Stimulated activated CD8-positive, alpha-beta memory T cell treated with anti-CD3 and anti-CD28 coated beads, Interleukin-15, amount 100 ng/mL, for 4 hours (primary cell): ENCODE data around the gene HEXD.
"Not testable (repeated sequence)": the region's sequence is repeated elsewhere in the genome, so short reads cannot be mapped to it uniquely, and the experiment has no call there.

ENCODE experiments used
- DNase-seq, 2 donors: peaks; one replicate each; pipeline ENCODE4 v3.0.0-alpha.2; 2020; ENCODE audit warnings: low read depth in 2 of 2

HEXD gene

DNA sequence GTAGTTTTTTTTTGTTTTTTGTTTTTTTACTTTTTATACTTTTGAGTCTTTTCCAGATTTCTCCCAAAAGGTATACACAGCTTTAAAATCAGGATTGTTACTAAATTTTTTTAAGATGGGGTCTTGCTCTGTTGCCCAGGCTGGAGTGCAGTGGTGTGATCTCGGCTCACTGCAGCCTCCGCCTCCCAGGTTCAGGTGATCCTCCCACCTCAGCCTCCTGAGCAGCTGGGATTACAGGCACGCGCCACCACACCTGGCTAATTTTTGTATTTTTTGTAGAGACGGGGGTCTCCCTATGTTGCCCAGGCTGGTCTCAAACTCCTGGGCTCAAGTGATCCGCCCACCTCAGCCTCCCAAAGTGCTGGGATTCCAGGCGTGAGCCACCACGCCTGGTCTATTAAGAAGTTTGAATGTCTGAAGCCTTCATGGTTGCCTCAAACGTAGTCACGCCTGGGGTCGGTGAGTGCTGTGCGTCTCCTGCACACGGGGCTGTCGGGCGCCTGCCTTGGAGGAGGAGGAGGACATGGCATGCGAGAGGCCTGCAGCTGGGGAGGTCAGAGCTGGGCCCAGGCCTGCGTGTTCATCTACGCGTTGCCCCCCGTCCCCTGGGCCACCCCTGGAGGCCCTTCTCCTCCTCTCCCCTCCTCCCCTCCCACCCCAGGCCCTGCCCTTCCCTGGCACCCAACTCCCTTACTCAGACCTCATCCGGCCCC is 35.8 kb upstream of the HEXD start:
- DNase-seq = not testable (repeated sequence)

- no peak for DNase-seq
These were observed 35.3 kb upstream of the HEXD start for GRCh38 chr17:82382933-82383255.

GRCh38 chr17:82383411-82383810 is 34.7 kb upstream of the HEXD start:
- DNase-seq = no peak

GRCh38 chr17:82384051-82384729 is 34.0 kb upstream of the HEXD start:
- DNase-seq = no peak

GRCh38 chr17:82384730-82385481 is 33.2 kb upstream of the HEXD start:
- DNase-seq = no peak

DNA sequence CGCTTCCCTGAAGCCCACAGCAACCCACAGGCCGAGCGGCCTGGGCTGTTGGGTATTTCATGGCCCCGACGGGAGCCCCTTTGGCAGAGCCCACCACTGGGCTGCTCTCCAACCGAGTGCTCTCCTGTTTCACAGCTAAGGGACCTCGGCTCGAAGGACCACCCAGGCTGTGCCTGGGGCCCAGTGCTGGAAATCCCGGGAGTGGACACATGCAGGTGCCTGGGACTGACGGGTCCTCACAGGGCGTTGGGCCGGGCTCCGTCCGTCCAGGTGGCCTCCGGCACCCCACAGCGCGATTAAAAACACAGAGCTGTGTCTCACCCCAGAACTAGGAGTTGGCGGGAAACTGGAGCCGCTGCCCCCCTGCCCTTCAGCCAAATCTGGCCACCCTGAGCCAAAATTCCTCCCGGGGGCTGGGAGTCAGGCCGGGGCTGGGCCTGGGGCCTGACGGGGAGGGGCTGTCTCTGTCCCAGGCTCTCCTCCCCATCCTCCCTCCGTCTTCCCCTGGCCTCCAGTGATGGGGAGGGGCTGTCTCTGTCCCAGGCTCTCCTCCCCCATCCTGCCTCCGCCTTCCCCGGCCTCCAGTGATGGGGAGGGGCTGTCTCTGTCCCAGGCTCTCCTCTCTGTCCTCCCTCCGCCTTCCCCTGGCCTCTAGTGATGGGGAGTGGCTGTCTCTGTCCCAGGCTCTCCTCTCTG is 32.4 kb upstream of the HEXD start:
- no peak for DNase-seq

GRCh38 chr17:82386255-82386831 is 31.8 kb upstream of the HEXD start:
- no peak for DNase-seq

DNA sequence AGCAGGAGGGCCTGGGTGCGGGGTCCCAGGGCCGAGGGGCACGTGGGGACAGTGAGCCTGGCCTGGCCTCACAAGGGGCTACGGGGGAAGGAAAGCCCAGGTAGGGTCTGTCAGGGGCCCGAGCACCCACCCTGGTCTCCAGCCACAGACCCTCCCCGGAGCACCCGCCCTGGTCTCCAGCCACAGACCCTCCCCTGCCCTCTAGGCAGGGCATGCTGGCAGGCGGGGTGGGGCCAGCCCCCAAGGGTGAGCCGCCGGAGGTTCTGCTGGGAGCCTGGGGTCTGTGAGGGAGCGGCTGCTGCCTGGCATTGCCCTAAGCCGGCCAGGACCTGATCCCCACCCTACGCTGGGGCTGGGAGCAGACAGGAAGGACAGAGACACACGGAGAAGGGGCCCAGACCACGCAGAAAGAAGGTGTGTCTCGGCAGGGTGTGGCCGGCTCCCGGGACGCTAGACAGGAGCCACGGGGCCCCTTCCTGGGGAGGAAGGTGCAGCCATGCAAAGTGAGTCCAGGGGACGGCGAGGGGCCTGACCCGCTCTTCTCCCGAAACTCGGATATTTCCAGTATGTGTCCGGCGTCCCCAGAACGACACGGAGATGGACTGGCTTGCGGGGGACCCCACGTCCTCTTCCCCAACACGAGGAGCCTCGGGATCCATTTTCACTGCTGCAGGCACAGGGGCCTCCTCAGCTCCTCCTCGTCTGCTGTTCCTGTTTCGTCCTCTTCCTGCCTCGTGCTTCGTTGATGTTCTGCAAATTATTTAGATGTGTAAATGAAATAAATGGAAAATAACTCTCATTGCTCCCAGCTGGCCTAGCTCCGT is 31.1 kb upstream of the HEXD start:
- DNase-seq = no peak

GRCh38 chr17:82387705-82388106 is 30.4 kb upstream of the HEXD start:
- DNase-seq = no peak

DNA sequence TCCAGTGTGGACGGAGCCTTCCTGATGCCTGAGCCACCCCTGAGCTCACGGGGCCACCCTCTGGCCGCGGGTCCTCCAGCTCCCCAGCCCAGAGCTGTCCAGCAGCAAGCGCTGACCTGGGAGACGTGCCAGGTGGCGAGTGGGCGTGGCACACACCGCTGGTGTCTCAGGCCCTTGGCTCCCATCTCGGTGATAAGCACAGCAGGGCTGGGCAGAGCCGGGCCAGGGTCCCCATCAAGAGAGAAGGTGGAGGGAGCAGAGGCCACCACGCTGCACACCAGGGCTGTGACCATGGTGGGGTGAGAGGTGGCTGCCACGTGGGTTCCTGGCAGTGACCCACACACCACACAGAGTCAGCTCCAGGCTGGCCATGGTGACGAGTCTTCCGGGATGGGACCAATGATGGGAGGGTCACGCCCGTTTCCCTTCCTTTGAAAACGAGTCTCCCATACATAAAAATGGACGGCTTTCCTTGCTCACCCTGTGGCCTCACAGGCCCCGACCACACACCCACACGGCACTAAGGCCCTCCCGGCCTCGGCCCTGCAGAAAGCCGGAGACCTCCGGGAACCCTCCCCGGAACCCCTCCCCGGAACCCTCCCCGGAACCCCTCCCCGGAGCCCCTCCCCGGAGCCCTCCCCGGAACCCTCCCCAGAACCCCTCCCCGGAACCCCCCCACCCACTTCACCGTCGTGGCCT is 29.8 kb upstream of the HEXD start:
- no peak for DNase-seq

DNA sequence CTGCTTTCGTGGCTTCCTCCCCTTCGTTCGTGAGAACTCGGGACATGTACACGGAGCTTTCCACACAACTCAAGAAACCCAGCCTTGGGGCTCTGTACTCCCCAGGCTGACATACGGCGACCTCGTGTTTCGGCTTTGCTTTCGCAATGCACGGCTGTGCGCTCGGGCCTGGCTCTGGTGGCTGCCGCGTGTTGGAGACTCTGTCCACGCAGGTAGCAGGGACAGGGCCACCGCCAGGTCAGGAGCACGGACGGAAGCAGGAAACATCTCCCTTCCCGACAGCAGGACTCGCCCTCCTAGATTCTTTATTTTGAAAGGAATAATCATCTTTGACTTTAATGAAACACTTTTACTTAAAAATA is 29.2 kb upstream of the HEXD start:
- DNase-seq = no peak

- DNase-seq = no peak
These were observed 28.8 kb upstream of the HEXD start for GRCh38 chr17:82389379-82389778.

DNA sequence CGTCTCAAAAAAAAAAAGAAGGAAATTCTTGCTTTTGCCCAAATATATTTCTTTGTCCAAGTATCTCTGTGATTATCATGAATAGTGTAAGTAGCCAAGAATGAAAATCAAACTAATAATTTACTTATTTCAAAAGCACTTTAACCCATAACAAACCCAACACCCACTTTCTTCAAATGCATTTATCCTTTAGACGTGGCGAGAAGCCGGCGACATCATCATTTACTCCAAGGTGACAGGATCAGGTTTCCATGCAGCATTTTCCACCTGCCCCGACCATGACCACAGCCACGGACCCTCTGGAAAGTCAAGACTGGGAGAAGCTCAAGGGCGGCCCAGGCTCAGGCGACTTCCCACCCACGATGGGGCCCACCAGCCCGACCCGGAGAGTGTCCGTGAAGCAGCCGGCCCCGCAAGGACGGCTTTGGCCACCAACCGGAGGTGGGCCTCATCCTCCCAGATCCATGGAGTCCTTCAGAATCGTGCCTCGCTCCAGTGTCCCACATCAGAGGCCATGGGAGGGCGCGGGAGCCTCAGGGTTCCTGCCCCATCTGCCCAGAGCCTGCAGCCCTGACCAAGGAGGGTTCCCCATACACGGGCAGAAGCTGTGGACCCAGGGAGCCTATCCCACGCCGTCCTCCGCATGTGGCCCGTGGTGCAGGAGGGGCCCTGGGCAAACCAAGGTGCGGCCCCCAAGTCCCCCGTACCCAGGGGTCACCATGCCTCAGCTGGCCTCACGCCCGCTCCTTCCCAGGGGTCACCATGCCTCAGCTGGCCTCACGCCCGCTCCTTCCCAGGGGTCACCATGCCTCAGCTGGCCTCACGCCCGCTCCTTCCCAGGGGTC is 27.9 kb upstream of the HEXD start:
- no peak for DNase-seq

- DNase-seq = no peak
These were observed 27.2 kb upstream of the HEXD start for GRCh38 chr17:82390860-82391435.

DNA sequence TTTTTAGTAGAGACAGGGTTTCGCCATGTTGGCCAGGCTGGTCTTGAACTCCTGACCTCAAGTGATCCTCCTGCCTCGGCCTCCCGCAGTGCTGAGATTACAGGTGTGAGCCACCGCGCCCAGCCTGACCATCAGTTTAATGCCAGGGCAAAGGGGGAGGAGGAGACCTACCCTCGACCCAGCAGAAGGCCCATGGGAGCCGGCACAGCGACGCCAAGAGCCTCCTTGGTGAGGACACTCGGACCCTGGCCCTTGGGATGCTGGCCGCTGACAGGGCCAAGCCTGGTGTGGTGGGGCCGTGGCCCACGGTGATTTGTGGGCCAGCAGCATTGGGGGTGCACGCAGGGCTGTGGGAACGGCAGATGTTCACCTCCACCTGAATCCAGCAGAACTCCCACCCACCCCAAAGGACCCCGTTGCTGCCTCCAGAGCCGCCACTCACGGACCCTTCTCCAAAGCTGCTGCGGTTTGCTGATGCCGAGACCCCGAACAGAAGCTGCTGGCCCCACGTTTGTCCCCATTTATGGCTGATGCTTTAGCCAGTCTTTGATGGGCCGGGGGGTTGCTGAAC is 26.6 kb upstream of the HEXD start:
- DNase-seq = no peak

DNA sequence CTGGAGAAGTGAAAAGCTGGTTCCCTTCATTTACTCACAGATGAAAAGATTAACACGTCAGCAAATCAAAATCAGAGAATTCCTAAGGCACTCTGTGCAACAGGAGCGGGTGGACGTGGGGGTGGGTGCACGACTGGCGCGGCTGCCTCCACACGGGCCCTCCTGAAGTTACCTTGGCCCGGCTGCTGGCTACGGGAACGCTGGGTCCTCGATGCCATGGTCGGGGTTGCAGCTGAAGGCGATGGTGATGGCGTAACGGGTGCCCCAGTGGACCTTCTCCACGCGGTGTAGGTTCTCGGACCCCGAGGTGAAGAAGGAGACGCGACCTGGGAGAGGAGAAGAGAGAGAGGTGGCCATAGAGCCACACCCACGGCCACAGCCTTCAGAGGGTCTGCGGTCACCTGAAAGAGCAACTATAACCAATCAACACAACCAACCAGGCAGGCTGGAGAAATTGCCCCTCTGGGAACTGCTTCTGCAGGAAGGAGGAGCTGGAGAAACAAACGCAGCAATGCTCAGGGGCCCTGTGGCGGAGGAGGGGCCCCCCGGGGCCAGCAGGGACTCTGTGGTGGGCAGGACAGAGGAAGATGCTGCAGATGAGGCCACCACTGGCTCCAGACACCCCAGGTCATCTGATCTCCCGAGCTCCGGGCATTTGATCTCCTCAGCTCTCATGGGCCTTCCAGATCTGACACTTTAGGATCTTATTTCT is 25.8 kb upstream of the HEXD start:
- DNase-seq = no peak

DNA sequence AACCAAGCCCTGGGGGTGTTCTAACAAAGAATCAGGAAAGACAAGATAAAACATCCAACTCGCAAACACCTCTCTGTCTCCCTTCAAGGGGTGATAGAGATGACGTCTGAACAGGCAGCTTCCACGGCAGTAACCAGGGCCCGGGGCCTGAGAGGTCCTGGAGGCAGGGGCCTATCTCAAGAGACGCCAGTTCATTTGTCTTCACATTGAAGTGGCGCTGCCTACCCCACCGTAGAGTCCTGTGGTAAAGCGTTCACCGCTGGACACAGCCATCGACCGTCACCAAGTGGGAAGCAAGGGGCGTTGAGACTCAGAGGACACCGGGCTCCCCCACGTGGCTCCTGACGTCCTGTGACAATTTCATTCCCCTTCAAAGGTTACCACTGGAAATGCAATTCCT is 25.2 kb upstream of the HEXD start:
- no peak for DNase-seq

- DNase-seq = no peak
These were observed 23.9 kb upstream of the HEXD start for GRCh38 chr17:82394278-82394677.
